Esophagus (tissue), 2 donors: ENCODE measurements around the gene CDH13. TPM values are rescaled to one million over a fixed set of nuclear protein-coding genes. Genes with fewer than 3 reads are reported as not detected.

Source experiments
- H3K27ac ChIP-seq, 2 donors: one replicate each; pipeline ENCODE4 v1.5.1; 2013; ENCODE audit warnings: low read depth in 2 of 2, mild to moderate bottlenecking in 2 of 2, inconsistent platforms in 1 of 2, low read length in 1 of 2, moderate library complexity in 1 of 2
- H3K27me3 ChIP-seq, 2 donors: one replicate each; pipeline ENCODE4 v1.6.1; 2013; ENCODE audit warnings: low read length in 2 of 2, control low read depth in 1 of 2, mild to moderate bottlenecking in 1 of 2; ENCODE audit not compliant: insufficient read depth in 2 of 2, control insufficient read depth in 1 of 2
- H3K36me3 ChIP-seq, 2 donors: one replicate each; pipeline ENCODE4 v1.6.1; 2013; ENCODE audit warnings: low read length in 1 of 2; ENCODE audit not compliant: control insufficient read depth in 2 of 2, insufficient read depth in 2 of 2
- H3K4me1 ChIP-seq, 2 donors: one replicate each; pipeline ENCODE4 v1.6.1; 2013; ENCODE audit warnings: low read length in 1 of 2; ENCODE audit not compliant: control insufficient read depth in 2 of 2, insufficient read depth in 2 of 2
- H3K4me3 ChIP-seq, 2 donors: one replicate each; pipeline ENCODE4 v1.5.1; 2013; ENCODE audit warnings: low read length in 2 of 2, mild to moderate bottlenecking in 2 of 2, low read depth in 1 of 2, moderate library complexity in 1 of 2
- H3K9me3 ChIP-seq, 2 donors: one replicate each; pipeline ENCODE4 v1.6.1; 2013; ENCODE audit warnings: mild to moderate bottlenecking in 2 of 2, low read depth in 1 of 2, low read length in 1 of 2, moderate library complexity in 1 of 2; ENCODE audit not compliant: control insufficient read depth in 2 of 2, insufficient read depth in 1 of 2
- WGBS, 2 donors: extraction: QIAGEN DNeasy Blood & Tissue Kit; methylation state at CpG; one replicate each; pipeline ENCODE4 v1.1.7; 2013; 5-methylcytosine and 5-hydroxymethylcytosine counted together
- polyA plus RNA-seq, 2 donors: library from polyadenylated mRNA; stranded (reverse); fragments of 200-250 nt; gene quantifications; one replicate each; pipeline ENCODE4 v1.2.3, GENCODE V29; 2013
- donor health status: healthy with polysubstance abuse.
- donor health status: Bipolar disorder and iron deficiency.

CDH13 gene
- polyA plus RNA-seq, 2 donors = 1.3 to 4.3 TPM

GRCh38 chr16:82805866-82806265 is 179.1 kb downstream of the CDH13 start:
- H3K36me3 ChIP-seq = no peaks in the 10 kb centered on the region
- WGBS, 2 donors = 96 to 100% methylated on average over 1 of the region's 1 CpG

DNA sequence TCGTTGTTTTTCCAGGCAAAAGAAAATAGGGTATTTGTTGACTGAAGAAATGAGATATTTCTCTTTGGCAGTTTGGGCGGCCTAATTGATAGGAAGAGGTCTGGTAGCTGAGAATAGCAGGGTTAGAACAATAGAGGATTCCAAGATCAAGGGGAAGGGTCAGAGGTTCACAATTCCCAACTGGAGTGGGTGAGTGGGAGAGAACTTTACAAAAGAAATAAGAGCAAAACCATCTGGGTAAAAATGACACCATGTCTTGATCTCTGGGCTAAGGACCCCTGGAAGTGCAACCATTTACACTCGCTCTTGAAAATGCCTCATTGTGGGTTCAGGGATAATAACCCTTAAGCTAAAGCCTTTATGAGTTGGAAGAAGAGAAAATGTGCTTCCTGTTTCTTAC is 180.5 kb downstream of the CDH13 start:
- peaks cover 0 to 2% of the 10 kb centered on the region in 2 donors for H3K4me1 ChIP-seq
- no peaks in the 10 kb centered on the region for H3K36me3 ChIP-seq
- H3K27me3 ChIP-seq = no peaks in the 10 kb centered on the region
- H3K4me3 ChIP-seq = no peak overlapping the region
- H3K27ac ChIP-seq = no peak overlapping the region
- H3K9me3 ChIP-seq = no peaks in the 10 kb centered on the region
- WGBS, 2 donors = 56 to 69% methylated on average over 3 of the region's 3 CpGs

More at GRCh38 chr16:82805866-82806265, 179.1 kb downstream of the CDH13 start:
- Histone ChIP-seq H3K27me3 (no peaks in the 10 kb centered on the region), H3K27ac (no peak overlapping the region), H3K4me3 (no peak overlapping the region), H3K4me1 (peaks cover 0 to 2% of the 10 kb centered on the region in 2 donors), H3K9me3 (no peaks in the 10 kb centered on the region)

GRCh38 chr16:82808036-82808435 is 181.3 kb downstream of the CDH13 start:
- no peaks in the 10 kb centered on the region for H3K27me3 ChIP-seq
- no peak overlapping the region for H3K27ac ChIP-seq
- H3K4me3 ChIP-seq = no peak overlapping the region
- H3K9me3 ChIP-seq = no peaks in the 10 kb centered on the region
- WGBS, 2 donors = 67 to 70% methylated on average over 1 of the region's 1 CpG
- no peaks in the 10 kb centered on the region for H3K36me3 ChIP-seq
- peaks cover 0 to 2% of the 10 kb centered on the region in 2 donors for H3K4me1 ChIP-seq

DNA sequence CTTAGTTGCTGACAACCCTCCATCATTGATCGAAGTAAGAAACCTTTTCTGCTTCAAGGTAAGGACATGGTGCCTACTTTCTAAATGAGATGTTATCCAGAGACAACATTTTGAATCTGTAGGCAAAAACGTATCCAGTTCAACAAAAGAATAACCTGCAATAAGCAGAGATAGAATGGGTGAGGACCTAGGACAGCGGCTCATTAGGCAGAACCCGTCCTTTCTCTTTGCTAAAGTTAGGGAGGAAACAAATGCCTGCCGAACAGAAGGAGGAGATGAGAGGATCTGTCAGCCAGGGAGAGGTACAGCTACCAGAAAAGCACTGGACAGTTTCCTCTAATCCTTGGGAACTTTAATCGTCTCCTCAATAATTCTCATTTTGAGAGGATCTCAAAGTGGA is 183.3 kb downstream of the CDH13 start:
- WGBS, 2 donors = 63 to 81% methylated on average over 6 of the region's 6 CpGs
- Histone ChIP-seq H3K9me3 (no peaks in the 10 kb centered on the region), H3K4me3 (no peak overlapping the region), H3K36me3 (no peaks in the 10 kb centered on the region), H3K4me1 (peaks cover 0 to 2% of the 10 kb centered on the region in 2 donors), H3K27me3 (no peaks in the 10 kb centered on the region), H3K27ac (no peak overlapping the region)

GRCh38 chr16:82814059-82814458 is 187.3 kb downstream of the CDH13 start:
- H3K9me3 ChIP-seq = no peaks in the 10 kb centered on the region
- no peaks in the 10 kb centered on the region for H3K36me3 ChIP-seq
- 79 to 83% methylated on average over 3 of the region's 3 CpGs for WGBS, 2 donors
- no peak overlapping the region for H3K27ac ChIP-seq
- H3K4me3 ChIP-seq = no peak overlapping the region
- peaks cover 0 to 2% of the 10 kb centered on the region in 2 donors for H3K4me1 ChIP-seq
- H3K27me3 ChIP-seq = no peaks in the 10 kb centered on the region

- Histone ChIP-seq H3K4me1 (no peaks in the 10 kb centered on the region), H3K36me3 (no peaks in the 10 kb centered on the region), H3K9me3 (no peaks in the 10 kb centered on the region), H3K27me3 (no peaks in the 10 kb centered on the region), H3K27ac (no peak overlapping the region), H3K4me3 (no peak overlapping the region)
Observed at GRCh38 chr16:82819286-82819685, 192.5 kb downstream of the CDH13 start.

GRCh38 chr16:82820855-82821254 is 194.1 kb downstream of the CDH13 start:
- no peaks in the 10 kb centered on the region for H3K9me3 ChIP-seq
- no peaks in the 10 kb centered on the region for H3K27me3 ChIP-seq
- WGBS, 2 donors = 82 to 91% methylated on average over 2 of the region's 2 CpGs
- H3K4me3 ChIP-seq = no peak overlapping the region
- H3K27ac ChIP-seq = no peak overlapping the region
- no peaks in the 10 kb centered on the region for H3K4me1 ChIP-seq
- no peaks in the 10 kb centered on the region for H3K36me3 ChIP-seq

DNA sequence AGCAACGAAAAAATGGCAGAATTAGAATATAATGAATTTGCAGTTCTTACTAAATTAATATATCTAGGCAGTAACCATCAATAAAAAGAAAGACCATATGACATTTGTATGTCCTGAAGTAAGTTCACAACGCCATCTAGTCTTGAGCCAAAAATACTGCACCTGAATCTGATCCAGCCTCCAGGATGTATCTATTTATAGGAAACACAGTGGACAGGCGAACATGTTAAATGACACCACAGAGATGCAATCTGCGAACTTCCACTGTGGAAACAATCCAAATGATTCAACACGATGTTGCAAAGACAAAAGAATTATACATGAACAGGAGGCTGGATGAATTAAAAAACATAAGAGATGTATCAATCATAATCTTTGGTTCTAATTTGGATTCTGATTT is 197.6 kb downstream of the CDH13 start:
- WGBS, 2 donors = 80 to 81% methylated on average over 5 of the region's 5 CpGs
- H3K4me3 ChIP-seq = no peak overlapping the region
- H3K36me3 ChIP-seq = no peaks in the 10 kb centered on the region
- H3K27ac ChIP-seq = no peak overlapping the region
- no peaks in the 10 kb centered on the region for H3K9me3 ChIP-seq
- no peaks in the 10 kb centered on the region for H3K4me1 ChIP-seq
- no peaks in the 10 kb centered on the region for H3K27me3 ChIP-seq

DNA sequence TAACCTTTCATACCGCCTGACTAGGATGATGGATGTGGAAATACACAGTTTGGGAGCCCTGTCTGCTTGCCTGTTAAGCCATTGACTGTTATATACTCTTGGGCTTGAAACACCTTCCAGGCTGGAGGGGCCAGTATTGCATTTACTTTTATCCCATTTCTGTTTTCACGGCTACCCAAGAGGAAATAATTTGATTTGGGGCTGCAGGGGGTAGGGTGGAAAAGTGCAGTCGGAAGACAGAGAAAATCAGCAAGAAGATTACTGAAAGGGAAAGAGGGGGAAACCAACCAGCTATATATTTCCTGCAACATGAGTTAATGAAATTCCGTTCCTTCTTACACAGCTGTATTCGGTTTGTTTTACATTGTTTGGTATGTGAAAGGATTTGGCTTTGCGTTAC is 202.5 kb downstream of the CDH13 start:
- 78% methylated on average over 6 of the region's 6 CpGs for WGBS, 2 donors
- no peaks in the 10 kb centered on the region for H3K36me3 ChIP-seq

GRCh38 chr16:82830944-82831343 is 204.2 kb downstream of the CDH13 start:
- 82 to 91% methylated on average over 7 of the region's 7 CpGs for WGBS, 2 donors
- H3K36me3 ChIP-seq = no peaks in the 10 kb centered on the region
- H3K27me3 ChIP-seq = no peaks in the 10 kb centered on the region
- no peak overlapping the region for H3K27ac ChIP-seq
- no peaks in the 10 kb centered on the region for H3K4me1 ChIP-seq
- H3K9me3 ChIP-seq = no peaks in the 10 kb centered on the region
- no peak overlapping the region for H3K4me3 ChIP-seq

More for the DNA sequence above, 202.5 kb downstream of the CDH13 start:
- H3K9me3 ChIP-seq = no peaks in the 10 kb centered on the region
- no peak overlapping the region for H3K27ac ChIP-seq
- no peaks in the 10 kb centered on the region for H3K27me3 ChIP-seq
- H3K4me1 ChIP-seq = no peaks in the 10 kb centered on the region
- H3K4me3 ChIP-seq = no peak overlapping the region
